A673 (cell line): ENCODE measurements around the gene UACA. TPM values are rescaled to one million over a fixed set of nuclear protein-coding genes. Genes with fewer than 3 reads are reported as not detected.
A peak's percentile ranks its signal among the peaks of the same experiment; 100 is the strongest.

Experiments
- BruUV-seq: library from RNA; stranded (reverse); fragments of 400-500 nt; replicated peaks from 2 replicates; lab custom pipeline; 2021; lab: Mats Ljungman, UMichigan
- CTCF ChIA-PET: fragments of 300-600 bp; sonication (Branson Sonifier 250); formaldehyde crosslinking; loops from one replicate; lab custom pipeline; 2022; ENCODE audit warnings: antibody characterized with exemption; lab: Charles Lee
- POLR2A ChIA-PET: fragments of 300-600 bp; sonication (Branson Sonifier 250); formaldehyde crosslinking; loops from one replicate; lab custom pipeline; 2022; ENCODE audit warnings: antibody characterized with exemption; ENCODE audit not compliant: low non-redundant PET; lab: Charles Lee
- DNase-seq: peaks from one replicate; pipeline ENCODE4 v3.0.0-alpha.2; 2015; ENCODE audit warnings: low spot score
- H3K27ac ChIP-seq: fragments of 200-600 bp; sonication (generic); 2 replicates; pipeline ENCODE4 v1.5.1; 2016; ENCODE audit warnings: mixed run types, low read depth, mild to moderate bottlenecking, mixed read lengths, antibody characterized with exemption, low read length; ENCODE audit not compliant: poor library complexity, severe bottlenecking
- H3K27me3 ChIP-seq: fragments of 200-600 bp; sonication (generic); replicated peaks from 2 replicates; pipeline ENCODE4 v1.6.1; 2017; ENCODE audit warnings: mixed run types, low read depth, mild to moderate bottlenecking, mixed read lengths, antibody characterized with exemption, low read length; ENCODE audit not compliant: insufficient read depth, poor library complexity
- H3K36me3 ChIP-seq: fragments of 200-600 bp; sonication (generic); 2 replicates; pipeline ENCODE4 v1.6.1; 2016; ENCODE audit warnings: mixed run types, mild to moderate bottlenecking, mixed read lengths, antibody characterized with exemption, low read length; ENCODE audit not compliant: insufficient read depth, poor library complexity, severe bottlenecking
- H3K4me1 ChIP-seq: fragments of 200-600 bp; sonication (generic); 2 replicates; pipeline ENCODE4 v1.6.1; 2017; ENCODE audit warnings: mixed run types, mild to moderate bottlenecking, mixed read lengths, antibody characterized with exemption, low read length; ENCODE audit not compliant: insufficient read depth, poor library complexity, severe bottlenecking
- H3K4me3 ChIP-seq: fragments of 200-600 bp; sonication (generic); 2 replicates; pipeline ENCODE4 v1.5.1; 2016; ENCODE audit warnings: low read depth, mixed run types, mild to moderate bottlenecking, mixed read lengths, low read length; ENCODE audit not compliant: poor library complexity, severe bottlenecking
- H3K9me3 ChIP-seq: fragments of 200-600 bp; sonication (generic); 2 replicates; pipeline ENCODE4 v1.6.1; 2016; ENCODE audit warnings: mixed run types, low read depth, mild to moderate bottlenecking, mixed read lengths, antibody characterized with exemption, low read length; ENCODE audit not compliant: poor library complexity, severe bottlenecking
- EZH2 ChIP-seq: fragments of 200-600 bp; sonication (generic); IDR thresholded peaks from 2 replicates; pipeline ENCODE4 v1.6.1; 2017; ENCODE audit warnings: borderline replicate concordance, low read depth, mild to moderate bottlenecking, mixed read lengths, antibody characterized with exemption, low read length; ENCODE audit not compliant: poor library complexity, severe bottlenecking
- intact Hi-C: fragments of 100-400 bp; cut with micrococcal nuclease; formaldehyde crosslinking; loops from one replicate; pipeline ENCODE4 v1.10.0; 2022; ENCODE audit not compliant: unreplicated experiment
- total RNA-seq: library from RNA; stranded (reverse); gene quantifications from 2 replicates; pipeline ENCODE4 v1.2.3, GENCODE V29; 2021
- TF ChIP-seq, protein P1 (sequence below): fragments of 300-800, 200-600 bp; sonication (generic); conservative IDR thresholded peaks from 2 replicates; pipeline ENCODE4 v1.5.1; 2017; ENCODE audit warnings: low read depth, mild to moderate bottlenecking, antibody characterized with exemption, low read length, moderate library complexity, mixed read lengths

UACA gene
- total RNA-seq, 1 experiment from 2014 or later = 26.9 TPM

DNA sequence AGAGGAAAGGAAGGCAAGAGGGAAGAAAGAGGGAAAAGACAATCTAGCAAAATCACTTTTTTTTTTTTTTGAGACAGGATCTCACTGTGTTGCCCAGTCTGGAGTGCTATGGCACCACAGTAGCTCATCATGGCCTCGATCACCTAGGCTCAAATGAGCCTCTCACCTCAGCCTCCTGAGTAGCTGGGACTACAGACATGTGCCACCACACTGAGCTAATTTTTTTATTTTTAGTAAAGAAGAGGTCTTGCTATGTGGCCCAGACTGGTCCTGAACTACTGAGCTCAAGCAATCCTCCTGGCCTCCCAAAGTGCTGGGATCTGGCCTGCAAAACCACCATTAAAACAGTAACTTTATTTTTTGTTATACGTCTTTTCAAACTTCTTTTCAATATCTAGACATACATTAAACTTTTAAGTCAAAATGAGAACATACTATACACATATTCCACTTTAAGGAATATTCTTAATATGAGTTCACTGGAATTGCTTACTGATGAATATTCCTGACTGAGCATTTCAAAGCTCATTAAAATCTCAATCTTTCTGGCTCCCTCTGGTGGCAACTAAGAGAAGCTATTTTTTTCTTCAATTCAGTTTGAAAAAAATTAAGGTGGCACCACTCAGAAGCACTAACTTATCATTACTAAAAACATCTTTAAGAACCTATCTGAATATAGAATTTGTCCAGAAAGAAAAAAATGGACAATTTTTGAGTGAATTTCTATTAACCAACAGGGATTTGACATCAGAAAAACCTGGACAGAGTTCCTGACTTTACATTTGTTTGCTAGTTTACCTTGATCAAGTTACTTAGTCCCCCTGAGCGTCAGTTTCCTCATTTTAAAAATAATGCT lies 40.9 kb downstream of the UACA start:
- POLR2A ChIA-PET = interaction anchor here (0.7 kb wide), 1 partner anchor 188 kb away, joined by 4 read pairs; no protein-coding TSS in a partner anchor
- intact Hi-C loops = loop anchor here (10.0 kb wide), 1 partner anchor 48 kb away; no protein-coding TSS in a partner anchor
- Histone ChIP-seq H3K27me3 (no peaks in the 10 kb centered on the region), H3K9me3 (no peaks in the 10 kb centered on the region), H3K4me1 (no peaks in the 10 kb centered on the region), H3K4me3 (no peak overlapping the region), H3K36me3 (no peaks in the 10 kb centered on the region), H3K27ac (no peak overlapping the region)
- TF ChIP-seq, protein P1, sequence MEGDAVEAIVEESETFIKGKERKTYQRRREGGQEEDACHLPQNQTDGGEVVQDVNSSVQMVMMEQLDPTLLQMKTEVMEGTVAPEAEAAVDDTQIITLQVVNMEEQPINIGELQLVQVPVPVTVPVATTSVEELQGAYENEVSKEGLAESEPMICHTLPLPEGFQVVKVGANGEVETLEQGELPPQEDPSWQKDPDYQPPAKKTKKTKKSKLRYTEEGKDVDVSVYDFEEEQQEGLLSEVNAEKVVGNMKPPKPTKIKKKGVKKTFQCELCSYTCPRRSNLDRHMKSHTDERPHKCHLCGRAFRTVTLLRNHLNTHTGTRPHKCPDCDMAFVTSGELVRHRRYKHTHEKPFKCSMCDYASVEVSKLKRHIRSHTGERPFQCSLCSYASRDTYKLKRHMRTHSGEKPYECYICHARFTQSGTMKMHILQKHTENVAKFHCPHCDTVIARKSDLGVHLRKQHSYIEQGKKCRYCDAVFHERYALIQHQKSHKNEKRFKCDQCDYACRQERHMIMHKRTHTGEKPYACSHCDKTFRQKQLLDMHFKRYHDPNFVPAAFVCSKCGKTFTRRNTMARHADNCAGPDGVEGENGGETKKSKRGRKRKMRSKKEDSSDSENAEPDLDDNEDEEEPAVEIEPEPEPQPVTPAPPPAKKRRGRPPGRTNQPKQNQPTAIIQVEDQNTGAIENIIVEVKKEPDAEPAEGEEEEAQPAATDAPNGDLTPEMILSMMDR = peak; percentile 79
- no peak for TF ChIP-seq EZH2
- peak; percentile 62 for DNase-seq
- CTCF ChIA-PET = interaction anchor here (0.5 to 1.9 kb wide), 8 partner anchors 9 to 1244 kb away, joined by 3 to 27 read pairs (median 4); no protein-coding TSS in a partner anchor
- no TSS peak for BruUV-seq

DNA sequence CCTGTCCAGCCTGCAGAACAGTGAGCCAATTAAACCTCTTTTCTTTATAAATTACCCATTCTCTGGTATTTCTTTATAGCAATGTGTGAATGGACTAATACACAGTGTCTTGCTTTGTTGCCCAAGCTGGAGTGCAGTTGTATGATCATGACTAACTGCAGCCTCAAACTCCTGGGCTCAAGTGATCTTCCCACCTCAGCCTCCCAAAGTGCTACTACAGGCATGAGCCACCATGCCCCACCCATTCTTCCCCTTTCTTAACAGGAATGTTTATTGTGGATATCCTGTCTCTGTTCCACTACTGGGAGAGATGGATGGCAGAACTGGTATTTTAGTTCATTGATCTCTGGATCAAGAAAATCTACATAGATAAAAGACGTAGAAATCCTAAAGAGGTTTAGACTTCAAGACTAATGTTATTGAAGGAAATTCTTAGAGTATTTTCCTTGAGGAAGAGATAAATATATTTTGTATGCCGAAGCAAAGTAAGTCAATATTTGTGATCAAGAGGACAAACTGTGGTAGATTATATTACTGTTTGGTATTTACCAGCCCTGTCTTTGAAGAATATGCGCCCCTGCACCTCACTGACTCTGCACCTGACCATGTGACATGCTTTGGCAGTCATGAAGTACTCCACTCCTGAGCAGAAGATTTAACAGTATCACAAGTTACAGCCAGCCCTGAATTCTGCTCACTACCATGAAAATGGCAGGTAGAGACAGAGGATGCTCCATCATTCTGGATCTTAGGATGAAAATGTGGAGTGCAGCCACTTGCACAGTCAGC lies 42.9 kb downstream of the UACA start:
- DNase-seq = no peak
- ChIA-PET CTCF (no interaction called here), POLR2A (no interaction called here)
- no peak overlapping the region for H3K27ac ChIP-seq
- no peaks in the 10 kb centered on the region for H3K4me1 ChIP-seq
- H3K4me3 ChIP-seq = no peak overlapping the region
- TF ChIP-seq, protein P1 = no peak
- no peak for TF ChIP-seq EZH2
- no TSS peak for BruUV-seq
- intact Hi-C loops = loop anchor here (10.0 kb wide), 1 partner anchor 46 kb away; no protein-coding TSS in a partner anchor
- H3K9me3 ChIP-seq = no peaks in the 10 kb centered on the region
- H3K36me3 ChIP-seq = no peaks in the 10 kb centered on the region
- no peaks in the 10 kb centered on the region for H3K27me3 ChIP-seq

DNA sequence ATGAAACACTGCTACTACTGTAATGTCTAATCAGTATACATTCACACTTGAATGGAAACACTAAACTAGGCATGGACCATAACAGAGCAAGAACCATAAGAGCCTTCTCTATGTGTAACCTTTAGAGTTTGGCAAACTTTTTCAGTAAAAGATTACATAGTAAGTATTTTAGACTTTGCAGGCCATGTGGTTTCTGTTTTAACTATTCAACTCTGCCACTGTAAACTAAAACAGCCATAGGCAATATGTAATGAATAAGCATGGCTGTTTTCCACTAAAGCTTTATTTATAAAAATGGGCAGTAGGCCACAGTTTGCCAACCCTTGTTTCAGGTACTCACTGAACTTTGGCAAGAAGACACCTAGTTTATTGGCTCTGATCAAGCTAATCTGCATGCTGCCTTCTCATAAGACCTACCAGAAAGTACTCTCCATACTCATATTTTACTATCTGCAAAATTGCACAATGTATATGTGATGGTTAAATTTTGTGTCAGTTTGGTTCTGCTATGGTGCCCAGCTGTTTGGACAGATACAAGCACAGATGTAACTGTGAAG lies 46.0 kb downstream of the UACA start:
- CTCF ChIA-PET = no interaction called here
- no peak overlapping the region for H3K27ac ChIP-seq
- POLR2A ChIA-PET = no interaction called here
- BruUV-seq = no TSS peak
- no peaks in the 10 kb centered on the region for H3K9me3 ChIP-seq
- DNase-seq = no peak
- no peaks in the 10 kb centered on the region for H3K36me3 ChIP-seq
- H3K27me3 ChIP-seq = no peaks in the 10 kb centered on the region
- intact Hi-C loops = no loop called here
- TF ChIP-seq, protein P1 = no peak
- no peak for TF ChIP-seq EZH2
- peaks cover 18% of the 10 kb centered on the region for H3K4me1 ChIP-seq
- no peak overlapping the region for H3K4me3 ChIP-seq
